Cerebellar cortex (tissue), 1 donor: ENCODE results near the gene HIF3A.

Experiments
- DNase-seq: peaks from one replicate; pipeline ENCODE4 v3.0.0-alpha.2; 2015; ENCODE audit warnings: low spot score

HIF3A gene

DNA sequence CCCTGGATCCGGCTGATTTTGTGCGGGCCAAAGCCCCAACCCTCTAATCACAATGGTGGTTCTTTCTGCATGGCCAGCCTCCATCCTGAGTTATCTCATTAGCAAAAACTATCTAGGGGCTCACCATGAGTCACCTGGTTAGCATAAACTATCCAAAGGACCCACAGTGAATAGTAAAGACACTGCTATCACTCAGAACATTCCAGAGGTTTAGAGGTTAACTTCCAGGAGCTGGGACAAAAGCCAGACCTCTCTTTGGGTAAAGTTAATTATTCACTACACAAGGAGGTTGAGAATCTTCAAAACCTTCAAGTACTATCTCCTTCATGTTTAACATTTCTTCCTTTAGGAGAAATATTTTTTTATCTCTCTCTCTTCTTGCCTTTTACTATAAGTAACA, 31.2 kb downstream of the HIF3A start:
- no peak for DNase-seq

GRCh38 chr19:46330319-46330918, 33.6 kb downstream of the HIF3A start:
- DNase-seq: no peak

DNA sequence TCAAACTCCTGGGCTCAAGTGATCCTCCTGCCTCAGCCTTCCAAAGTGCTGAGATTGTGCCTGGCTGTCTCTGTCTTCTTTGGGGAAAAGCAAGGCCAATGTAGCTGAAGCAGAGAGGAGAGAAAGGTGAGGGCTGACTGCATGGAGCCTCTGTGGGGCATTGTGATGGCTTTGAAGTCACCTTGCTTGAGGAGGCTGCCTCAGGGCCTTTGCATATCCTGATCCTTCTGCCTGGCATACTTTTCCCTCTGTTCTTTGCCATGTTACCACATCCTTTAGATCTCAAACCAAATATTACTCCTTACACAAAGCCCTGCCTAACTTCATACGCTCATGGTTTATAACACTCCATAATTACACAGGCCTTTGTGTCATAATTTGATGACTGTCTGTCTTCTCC, 40.6 kb downstream of the HIF3A start:
- DNase-seq: no peak

DNA sequence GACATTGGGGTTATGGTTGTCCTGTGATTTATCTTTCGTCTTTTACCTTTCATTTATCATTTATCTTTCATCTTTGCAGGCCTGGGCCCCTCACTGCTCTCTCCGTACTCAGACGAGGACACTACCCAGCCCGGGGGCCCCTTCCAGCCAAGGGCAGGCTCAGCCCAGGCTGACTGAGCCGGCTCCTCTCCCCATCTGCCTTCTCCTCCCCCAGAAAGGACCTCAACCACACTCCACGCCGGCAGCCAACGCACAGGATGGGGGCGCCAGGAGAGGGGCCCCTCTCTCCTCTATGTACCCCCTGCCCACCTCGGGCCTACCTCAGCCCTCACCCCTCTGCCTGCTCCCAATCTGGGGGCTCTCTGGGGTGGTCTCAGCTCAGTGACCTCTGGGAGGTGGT, 42.6 kb downstream of the HIF3A start:
- DNase-seq: no peak

DNA sequence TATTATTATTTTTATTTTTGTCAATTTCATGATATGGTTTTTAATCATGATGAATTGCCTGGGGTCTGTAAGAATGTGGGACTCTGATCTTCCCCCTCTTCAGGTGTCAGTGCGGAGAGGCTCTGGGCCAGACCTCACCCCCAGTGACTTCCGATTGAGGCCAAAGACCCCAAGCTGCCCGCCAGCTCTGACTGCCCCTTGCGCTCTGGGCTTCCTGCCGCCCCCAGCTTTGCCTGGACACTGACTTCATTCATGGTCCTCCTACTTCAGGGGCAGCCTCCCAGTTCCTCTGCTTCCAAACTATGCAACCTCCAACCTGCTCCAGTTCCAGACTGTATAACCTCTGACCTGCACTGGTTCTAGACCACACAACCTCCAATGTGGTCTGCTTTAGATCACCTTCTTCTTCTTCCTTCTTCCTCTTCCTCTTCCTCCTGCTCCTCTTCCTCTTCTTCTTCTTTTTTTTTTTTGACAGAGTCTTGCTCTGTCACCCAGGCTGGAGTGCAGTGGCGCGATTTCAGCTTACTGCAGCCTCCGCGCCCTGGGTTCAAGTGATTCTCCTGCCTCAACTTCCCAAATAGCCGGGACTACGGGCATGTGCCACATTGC, 43.3 kb downstream of the HIF3A start:
- DNase-seq: no peak

- DNase-seq: no peak
These were observed 45.1 kb downstream of the HIF3A start for GRCh38 chr19:46341937-46342336.

DNA sequence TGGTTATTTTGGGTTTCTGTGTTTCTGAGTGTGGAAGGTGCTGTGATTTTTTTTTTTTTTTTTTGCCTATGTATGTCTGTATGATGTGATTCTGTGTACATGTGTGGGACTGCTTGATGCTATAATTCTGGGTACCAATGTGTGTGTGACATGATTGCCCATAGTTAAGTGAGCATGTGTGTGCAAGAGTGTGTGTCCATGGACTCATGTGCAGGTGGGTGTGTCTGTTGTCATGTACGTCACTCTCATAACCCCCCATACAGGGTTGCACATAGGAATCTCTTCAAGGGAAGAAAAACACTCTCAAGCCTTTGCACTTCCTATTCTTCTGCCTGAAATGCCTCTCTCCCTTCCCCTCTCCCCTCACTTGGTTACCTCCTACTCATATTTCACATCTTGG, 47.5 kb downstream of the HIF3A start:
- no peak for DNase-seq

- DNase-seq: no peak
These were observed 48.3 kb downstream of the HIF3A start for GRCh38 chr19:46345157-46345556.

- DNase-seq: peak; percentile 87
These were observed 50.2 kb downstream of the HIF3A start, which contains the start of gene PPP5C for GRCh38 chr19:46346821-46347571. Gene PPP5C (plus strand): TSS chr19:46347087. CDS start chr19:46347097, 10 bp downstream.

GRCh38 chr19:46347572-46347883, 50.7 kb downstream of the HIF3A start:
- DNase-seq: no peak

DNA sequence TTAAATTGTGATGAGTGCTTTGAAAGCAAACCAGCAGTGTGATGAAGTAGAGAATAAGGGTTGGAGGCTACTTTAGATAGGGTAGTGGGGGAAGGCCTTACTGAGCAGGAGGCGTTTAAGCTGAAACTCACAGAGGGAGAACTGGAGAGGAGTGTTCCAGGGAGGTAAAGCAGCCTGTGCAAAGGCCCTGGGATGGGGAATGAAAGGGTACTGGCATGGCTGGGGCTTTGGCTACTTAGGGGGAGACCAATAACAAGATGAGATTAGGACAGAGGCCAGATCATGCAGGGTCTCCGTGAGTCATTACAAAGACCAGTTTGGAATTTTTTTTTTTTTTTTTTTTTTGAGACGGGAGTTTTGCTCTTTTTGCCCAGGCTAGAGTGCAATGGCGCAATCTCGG, 51.1 kb downstream of the HIF3A start:
- no peak for DNase-seq

- no peak for DNase-seq
These were observed 52.6 kb downstream of the HIF3A start for GRCh38 chr19:46349311-46349993.

DNA sequence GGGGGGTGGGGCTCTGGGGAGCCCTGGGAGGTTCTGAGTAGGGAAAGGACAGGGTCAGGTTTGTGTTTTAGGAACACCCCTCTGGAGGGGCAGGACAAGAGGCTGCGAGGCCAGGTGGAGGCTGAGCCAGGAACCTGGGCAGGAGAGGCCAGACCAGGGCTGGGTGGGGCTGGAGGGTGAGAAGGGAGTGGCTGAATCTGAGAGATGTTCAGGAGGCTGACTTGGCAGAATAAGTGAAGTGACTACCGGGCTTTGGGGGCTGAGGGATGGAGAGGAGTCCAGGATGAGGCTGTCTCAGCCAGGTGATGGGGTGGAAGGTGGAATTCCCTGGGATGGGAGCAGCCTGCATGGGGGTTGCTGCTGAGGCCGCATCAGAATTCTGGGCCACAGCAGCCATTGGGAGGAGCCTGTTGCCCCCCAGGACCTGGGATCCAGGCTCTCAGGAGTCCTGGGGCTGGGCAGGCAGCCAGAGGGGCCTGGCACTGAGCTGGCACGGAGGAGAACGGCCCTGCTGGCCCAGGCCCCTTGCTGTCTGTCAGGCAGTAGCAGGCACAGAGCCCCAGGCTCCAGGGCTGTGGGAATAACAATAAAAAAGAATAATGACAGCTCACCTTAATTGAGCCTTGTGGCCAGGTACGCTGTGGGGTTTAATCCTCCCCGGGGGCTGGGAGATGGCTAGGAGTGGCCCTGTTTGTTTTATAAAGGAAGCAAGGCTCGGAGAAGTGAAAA, 53.4 kb downstream of the HIF3A start:
- no peak for DNase-seq

- no peak for DNase-seq
These were observed 53.9 kb downstream of the HIF3A start for GRCh38 chr19:46350758-46351159.

GRCh38 chr19:46351241-46352041, 54.6 kb downstream of the HIF3A start:
- DNase-seq: no peak

- no peak for DNase-seq
These were observed 57.1 kb downstream of the HIF3A start for GRCh38 chr19:46353730-46354528.

DNA sequence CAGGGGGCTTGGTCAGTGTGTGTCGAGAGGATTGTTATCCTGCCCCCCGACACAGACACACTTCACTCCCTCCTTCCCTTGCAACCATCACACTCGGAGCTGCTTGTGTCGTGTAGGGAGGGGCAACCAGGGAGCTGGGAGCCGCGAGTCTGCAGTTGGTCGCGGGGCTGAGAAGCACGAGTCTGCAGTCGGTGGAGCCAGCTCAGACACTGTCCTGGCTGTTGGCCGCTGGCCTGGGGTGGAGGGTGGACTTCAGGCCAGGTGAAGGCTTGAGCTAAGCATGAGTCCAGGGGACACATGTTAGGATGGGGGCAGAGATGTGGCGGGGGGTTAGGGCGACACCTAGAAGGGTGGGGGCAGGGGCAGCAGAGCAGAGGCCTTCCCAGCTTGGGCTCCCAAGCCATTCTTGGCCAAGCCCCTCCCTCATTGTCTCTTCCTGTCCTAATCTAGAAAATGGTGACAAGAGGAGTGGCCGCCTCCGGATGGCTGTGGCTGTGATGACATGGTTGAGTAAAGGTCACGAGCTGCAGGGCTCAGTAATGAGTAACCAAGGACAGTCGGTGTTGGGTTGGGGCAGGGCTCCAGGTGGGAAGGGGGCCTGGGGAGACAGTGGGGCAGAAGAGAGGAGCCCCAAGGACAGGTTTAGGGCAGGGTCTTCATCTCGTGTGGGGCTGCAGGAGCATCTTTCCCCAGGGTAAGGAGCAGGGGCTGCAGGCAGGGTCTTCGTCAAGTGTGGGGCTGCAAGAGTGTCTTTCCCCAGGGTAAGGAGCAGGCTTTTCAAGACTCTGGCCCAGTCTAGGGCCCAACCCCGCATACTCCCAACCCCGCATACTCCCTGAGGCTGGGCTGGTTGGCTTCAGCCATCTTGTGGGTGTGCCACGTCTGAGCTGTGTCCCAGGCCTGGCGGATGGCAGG, 58.6 kb downstream of the HIF3A start:
- DNase-seq: no peak

DNA sequence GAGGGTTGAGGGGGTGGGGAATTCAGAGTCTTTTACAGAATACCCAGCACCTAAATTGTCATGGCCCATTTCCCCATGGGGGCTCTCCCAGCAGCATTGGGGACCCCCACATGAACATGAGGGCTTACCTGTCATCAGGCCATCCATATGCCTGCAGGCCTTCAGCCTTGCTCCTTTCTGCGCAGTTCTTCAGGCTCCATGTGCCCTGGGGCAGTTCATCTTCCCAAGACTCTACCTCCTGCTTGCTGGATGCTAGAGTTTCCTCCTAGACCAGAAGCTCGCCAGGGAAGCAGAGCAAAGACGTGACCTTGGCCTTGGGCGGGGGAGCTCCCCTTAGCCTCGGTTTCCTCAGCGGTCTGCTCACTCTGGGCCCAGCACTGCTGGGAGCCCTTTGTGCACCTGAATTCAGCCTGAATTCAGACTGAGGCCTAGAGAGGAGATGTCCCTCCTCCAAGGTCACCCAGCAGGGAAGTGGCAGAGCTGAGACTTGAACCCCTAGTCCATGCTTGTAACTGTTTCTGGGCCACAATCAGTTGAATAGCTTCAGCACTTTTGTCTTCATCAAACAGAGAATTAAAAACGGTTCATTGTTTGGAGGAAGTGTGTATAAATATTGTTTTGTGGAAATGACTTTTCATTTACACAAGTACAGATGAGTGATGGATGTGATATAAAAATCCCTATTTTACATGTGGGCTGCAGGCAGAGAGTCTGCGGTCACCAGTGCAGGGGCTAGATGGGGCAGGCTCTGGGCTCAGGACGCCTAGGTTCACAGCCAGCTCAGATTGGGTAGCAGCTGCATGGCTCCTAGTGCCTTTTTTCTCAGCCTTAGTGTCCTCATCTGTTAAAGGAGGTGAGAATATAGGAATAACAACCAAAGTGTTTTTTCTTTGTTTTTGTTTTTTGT, 59.6 kb downstream of the HIF3A start:
- DNase-seq: no peak
